ENCODE measurements around the gene PHLPP2.

The PHLPP2 gene

DNA sequence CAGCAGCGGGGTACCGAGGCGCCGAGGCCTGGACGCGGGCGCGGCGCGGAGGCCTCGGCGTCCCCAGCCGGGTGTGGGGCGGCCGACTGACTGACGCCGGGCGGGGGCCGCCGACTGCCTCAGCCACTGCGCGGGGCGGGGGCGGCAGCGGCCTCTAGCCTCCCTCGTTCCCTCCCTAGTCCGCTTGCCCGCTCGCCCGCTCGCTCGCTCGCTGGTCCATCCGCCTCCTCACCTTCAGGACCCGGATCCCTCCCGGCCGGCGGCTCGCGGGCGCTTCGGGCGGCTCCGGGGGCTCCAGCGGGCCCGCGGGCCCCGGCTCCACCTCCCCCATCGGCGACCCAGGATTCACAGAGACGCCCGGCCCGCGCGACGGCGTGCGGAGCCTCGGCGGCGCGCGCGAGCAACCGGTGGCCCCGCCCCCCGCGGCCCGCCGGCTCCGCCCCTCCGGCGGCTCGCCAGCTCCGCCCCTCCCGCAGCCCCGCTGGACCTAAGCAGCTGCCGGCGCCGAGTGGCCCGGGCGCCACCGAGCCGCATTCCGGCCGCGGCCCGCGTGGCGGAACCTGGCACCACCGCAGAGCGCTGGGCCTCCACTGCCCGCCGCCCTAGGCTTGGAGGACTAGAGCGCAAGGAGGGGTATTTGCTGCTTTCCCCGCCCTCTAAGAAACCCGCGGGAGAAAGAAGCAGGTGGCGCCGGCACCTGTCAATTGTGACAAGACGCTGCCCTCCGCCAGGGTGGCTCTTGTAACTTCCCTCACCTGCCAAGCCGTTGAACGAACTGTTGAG, 773 bp downstream of the PHLPP2 start:
- H3K4me3 ChIP-seq (ENCODE audit: low read depth, low read length): peak overlapping the region; percentile 53
- no peak for TF ChIP-seq CTCF (IDR thresholded peaks at IDR 0.05; ENCODE audit: low read depth, low read length)
- TF ChIP-seq POLR2A (IDR thresholded peaks at IDR 0.05; ENCODE audit: extremely low read depth, insufficient read length): no peak
- no peak for TF ChIP-seq MYC (IDR thresholded peaks at IDR 0.05; ENCODE audit: low read depth, low read length)
- no peak for TF ChIP-seq MAX (IDR thresholded peaks at IDR 0.05; ENCODE audit: low read depth, low read length)
- peak; percentile 78 for DNase-seq (ENCODE audit: low read depth)

GRCh38 chr16:71722801-71723536, 1.5 kb downstream of the PHLPP2 start:
- TF ChIP-seq MYC (IDR thresholded peaks at IDR 0.05; ENCODE audit: low read depth, low read length) (no peak), POLR2A (IDR thresholded peaks at IDR 0.05; ENCODE audit: extremely low read depth, insufficient read length) (no peak), CTCF (IDR thresholded peaks at IDR 0.05; ENCODE audit: low read depth, low read length) (no peak), MAX (IDR thresholded peaks at IDR 0.05; ENCODE audit: low read depth, low read length) (no peak)
- H3K4me3 ChIP-seq (ENCODE audit: low read depth, low read length): peak overlapping the region; percentile 72
- peak; percentile 80 for DNase-seq (ENCODE audit: low read depth)

- no peak for DNase-seq (ENCODE audit: low read depth)
- H3K4me3 ChIP-seq (ENCODE audit: low read depth, low read length): no peak overlapping the region
- TF ChIP-seq CTCF (IDR thresholded peaks at IDR 0.05; ENCODE audit: low read depth, low read length) (no peak), POLR2A (IDR thresholded peaks at IDR 0.05; ENCODE audit: extremely low read depth, insufficient read length) (no peak)
These were observed 3.3 kb downstream of the PHLPP2 start for GRCh38 chr16:71721066-71721740.

DNA sequence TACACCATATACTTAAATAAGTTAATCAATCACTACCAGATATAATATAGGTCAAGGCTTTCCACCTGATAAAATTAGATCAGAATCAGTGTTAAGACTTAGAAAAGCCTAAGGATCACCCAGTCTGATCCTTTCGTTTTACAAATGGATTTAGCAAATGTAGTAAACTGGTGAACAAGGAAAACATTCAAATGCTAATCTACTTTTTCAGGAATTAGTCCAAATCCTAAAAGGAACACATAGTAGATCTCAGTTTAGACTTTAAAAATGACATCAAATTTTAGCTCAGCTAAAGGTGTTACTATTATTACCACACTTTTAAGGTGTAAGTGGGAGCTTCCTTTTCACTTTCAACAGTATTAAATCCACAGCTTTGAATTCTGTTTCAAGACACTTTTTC, 12.0 kb downstream of the PHLPP2 start:
- TF ChIP-seq POLR2A (IDR thresholded peaks at IDR 0.05; ENCODE audit: extremely low read depth, insufficient read length) (no peak), CTCF (IDR thresholded peaks at IDR 0.05; ENCODE audit: low read depth, low read length) (no peak), MAX (IDR thresholded peaks at IDR 0.05; ENCODE audit: low read depth, low read length) (no peak), MYC (IDR thresholded peaks at IDR 0.05; ENCODE audit: low read depth, low read length) (no peak)
- H3K4me3 ChIP-seq (ENCODE audit: low read depth, low read length): no peak overlapping the region
- DNase-seq (ENCODE audit: low read depth): no peak

DNA sequence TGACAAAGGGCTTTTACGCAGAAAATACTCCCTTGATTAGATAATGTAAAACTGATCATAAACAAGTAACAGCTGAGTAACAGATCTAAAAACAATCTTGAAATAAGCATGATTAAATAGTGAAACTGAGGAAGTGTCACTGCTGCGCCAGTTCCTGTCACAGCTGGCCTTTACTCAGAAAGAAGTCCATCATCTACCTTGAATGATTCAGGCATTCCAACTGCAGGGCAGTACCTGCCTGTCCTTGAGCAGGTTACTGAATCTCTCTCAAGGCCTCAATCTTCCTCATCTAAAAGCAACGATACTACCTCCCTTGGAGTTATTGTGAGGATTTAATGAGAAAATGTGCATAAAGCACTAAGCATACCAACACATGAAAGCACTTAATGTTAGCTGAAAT, 12.7 kb downstream of the PHLPP2 start:
- no peak overlapping the region for H3K4me3 ChIP-seq (ENCODE audit: low read depth, low read length)
- no peak for TF ChIP-seq MAX (IDR thresholded peaks at IDR 0.05; ENCODE audit: low read depth, low read length)
- no peak for DNase-seq (ENCODE audit: low read depth)

DNA sequence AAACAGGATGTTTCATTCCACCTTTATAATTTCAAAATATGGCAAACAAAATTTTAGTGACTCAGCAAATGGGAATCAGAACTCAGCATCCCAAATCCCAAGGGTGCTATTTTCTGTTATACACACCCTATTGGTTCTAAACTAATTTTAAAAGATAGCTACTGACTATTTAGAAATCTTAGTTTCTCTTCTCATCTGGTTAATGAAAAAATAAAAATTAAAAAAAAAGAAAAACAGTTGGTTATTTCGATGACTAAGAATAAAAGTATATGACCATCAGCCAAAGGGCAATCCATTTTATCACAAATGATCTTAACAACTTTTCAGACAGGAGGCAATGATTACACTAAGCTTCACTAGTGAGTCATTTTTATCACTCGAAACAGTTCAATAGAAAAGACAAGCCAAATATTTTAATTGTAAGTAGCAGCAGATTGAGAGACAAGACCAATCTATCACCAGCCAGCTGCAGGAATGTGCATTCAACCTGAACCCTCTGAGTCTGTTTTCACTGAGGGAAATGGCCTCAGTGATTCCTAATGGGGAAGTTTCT, 15.2 kb downstream of the PHLPP2 start:
- H3K4me3 ChIP-seq (ENCODE audit: low read depth, low read length): no peak overlapping the region
- no peak for TF ChIP-seq MYC (IDR thresholded peaks at IDR 0.05; ENCODE audit: low read depth, low read length)
- TF ChIP-seq MAX (IDR thresholded peaks at IDR 0.05; ENCODE audit: low read depth, low read length): no peak
- TF ChIP-seq CTCF (IDR thresholded peaks at IDR 0.05; ENCODE audit: low read depth, low read length): no peak
- TF ChIP-seq POLR2A (IDR thresholded peaks at IDR 0.05; ENCODE audit: extremely low read depth, insufficient read length): no peak
- DNase-seq (ENCODE audit: low read depth): no peak
